NCI-H146 treated with DMSO at 0.1 percent for 48 hours (cell line): Measurements from ENCODE around the gene AHCYL2.
"Not testable (repeated sequence)": the region's sequence is repeated elsewhere in the genome, so short reads cannot be mapped to it uniquely, and the experiment has no call there.

Source experiments
- DNase-seq: peaks from one replicate; lab custom pipeline; 2025; ENCODE audit not compliant: unreplicated experiment; lab: John Stamatoyannopoulos, UW

Gene AHCYL2

DNA sequence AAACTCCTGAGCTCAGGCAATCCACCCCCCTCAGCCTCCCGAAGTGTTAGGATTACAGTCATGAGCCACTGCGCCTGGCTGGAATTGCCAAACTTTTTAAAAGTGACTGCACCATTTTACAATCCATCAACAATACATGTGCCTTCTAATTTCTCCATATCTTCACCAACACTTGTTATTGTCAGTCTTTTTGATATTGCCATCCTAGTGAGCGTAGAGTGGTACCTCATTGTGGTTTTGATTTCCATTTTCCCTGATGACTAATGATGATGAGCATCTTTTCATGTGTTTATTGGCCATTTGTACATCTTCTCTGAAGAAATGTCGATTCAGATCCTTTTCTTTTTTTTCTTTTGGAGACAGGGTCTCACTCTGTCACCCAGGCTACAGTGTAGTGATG lies 187.7 kb downstream of the AHCYL2 start:
- DNase-seq: no peak

DNA sequence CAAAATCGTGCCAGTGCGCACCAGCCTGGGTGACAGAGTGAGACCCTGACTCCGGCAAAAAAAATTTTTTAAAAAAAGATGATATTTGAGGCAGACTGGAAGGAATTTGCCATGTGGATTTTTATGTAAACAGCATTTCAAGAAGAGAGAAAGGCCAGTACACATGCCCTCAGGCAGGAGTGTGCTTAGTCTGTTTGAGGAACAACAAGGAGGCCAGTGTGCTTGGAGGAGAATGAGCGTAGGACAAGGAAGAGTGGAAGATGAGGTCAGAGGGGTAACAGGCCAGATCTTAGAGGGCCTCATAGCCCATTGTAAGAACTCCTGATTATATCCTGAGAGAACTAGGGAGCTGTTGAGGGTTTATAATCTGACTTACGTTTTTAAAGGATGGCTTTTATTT lies 192.2 kb downstream of the AHCYL2 start:
- DNase-seq: no peak

DNA sequence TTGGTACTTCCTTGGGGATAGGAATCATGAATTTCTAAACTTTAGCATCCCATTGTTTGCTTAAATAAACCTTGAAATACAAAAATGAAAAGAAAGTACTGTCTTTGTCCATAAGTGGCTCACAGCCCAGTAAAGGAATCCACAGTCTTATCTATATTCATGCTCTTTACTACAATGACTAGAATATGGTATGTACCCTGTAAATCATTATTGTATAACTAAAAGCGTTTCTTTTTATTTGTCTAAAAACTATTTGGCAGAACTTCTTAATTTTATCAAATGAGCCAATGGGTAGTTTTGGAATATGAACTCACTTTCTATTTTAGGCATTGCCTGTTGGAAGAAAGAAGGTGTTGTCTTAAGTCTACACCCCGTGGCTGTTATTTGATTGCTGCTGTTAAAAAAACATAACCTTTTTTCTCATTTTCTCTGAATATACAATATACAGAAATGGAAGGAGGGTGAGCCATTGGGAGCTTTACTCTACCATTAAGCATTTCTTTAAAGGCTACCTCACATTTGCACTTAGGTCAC lies 197.0 kb downstream of the AHCYL2 start:
- DNase-seq: no peak

DNA sequence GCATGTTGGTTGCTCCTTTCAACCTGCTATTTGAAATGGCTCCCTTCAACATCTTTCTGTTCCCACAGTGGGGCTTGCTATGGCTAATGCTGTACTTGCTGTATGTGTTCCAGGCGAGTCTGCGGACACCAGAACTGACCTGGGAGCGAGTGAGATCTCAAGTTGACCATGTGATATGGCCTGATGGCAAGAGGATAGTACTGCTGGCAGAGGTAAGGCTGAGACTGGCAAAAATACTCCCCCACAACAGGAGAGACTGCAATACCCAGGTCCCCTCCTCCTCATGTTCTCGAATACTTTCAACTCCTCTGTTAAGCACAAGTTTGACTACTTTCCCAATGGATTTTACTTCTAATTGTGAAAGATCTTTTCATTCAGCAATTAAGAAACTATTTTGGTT lies 197.9 kb downstream of the AHCYL2 start:
- DNase-seq: no peak

GRCh38 chr7:129423700-129424410 lies 199.0 kb downstream of the AHCYL2 start:
- DNase-seq: no peak

DNA sequence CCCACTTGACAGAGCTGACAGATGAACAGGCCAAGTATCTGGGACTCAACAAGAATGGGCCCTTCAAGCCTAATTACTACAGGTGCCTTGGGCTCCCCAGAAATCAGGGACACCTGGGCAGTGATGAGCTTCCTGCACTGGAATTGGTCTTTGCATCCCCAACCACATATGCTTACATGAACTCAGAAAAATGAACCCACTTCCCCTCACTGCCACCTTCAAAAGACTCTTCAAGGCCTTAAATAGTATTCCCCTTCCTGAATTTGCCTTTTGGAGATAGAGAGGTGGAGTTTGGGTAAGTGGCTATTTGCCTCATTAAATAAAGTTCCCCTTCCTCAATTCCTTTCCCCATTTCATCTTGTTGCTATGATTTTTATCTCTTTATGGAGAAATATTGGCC lies 201.7 kb downstream of the AHCYL2 start:
- DNase-seq: no peak

DNA sequence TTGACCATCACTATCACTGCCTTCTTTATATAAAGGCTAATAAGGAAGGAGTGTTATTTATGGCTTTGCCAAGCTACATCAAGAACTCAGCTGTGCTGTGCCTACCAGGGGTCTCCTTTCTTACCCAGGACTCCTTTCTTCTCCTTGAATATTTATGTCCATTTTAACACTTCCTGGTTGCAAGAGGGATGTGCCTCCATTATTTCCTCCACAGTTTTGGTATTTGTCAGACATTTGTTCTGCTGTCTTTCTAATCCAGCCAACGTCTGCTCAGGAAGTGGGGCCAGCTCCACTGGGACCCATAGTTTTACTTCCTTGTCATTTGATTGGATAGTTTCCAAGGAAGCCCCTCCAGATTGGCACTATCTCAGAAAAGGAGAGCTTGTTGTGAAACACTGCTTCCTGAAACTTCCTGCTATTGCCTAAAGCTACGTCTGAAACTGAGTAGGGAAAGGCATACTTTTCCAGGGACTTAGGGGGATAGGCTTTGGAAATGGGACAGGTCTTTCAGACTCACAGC lies 202.8 kb downstream of the AHCYL2 start:
- no peak for DNase-seq

- no peak for DNase-seq
Observed at GRCh38 chr7:129431911-129432643, 207.2 kb downstream of the AHCYL2 start.

DNA sequence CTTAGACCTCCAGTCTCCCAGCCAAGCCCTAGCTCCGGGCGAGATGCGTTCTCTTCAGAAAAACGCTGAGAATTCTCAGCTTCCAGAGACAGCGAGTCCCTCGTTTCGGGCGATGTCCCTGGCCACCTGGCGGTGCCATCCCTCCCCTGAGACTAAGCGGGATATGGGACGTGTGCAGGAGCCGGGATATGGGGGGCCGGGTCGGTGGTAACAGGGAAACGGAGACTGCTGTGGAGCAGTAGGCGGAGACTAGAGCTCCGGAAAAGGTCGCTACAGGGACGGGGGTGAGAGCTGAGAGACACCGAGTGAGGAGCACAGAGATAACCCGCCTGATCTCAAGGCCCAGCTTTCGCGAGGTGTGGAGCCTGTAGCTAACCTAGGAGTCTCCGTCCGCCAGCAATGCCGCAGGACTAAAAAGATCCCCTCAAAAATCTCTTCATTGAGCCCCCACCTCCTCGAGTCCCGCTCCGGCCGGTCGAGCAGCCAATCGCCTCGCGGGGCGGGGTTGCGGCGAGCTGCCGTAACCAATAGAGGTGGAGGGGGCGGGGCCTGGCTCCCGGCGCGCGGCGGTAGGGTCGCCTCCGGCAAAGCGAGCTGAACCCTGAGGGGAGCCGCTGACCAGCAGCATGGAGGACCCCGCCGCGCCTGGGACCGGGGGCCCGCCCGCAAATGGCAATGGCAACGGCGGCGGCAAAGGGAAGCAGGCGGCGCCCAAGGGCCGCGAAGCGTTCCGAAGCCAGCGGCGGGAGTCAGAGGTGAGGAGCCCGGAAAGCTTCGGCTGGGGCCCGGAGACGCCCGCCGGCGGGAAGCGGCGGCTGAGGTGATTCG lies 209.2 kb downstream of the AHCYL2 start, which contains the start of gene STRIP2:
TSS of gene STRIP2 (plus strand) at position 586 of the 828 bp plus-strand sequence. CDS start at position 627, 41 bp downstream.
- DNase-seq: peak; percentile 87

- DNase-seq: peak; percentile 9
Observed at GRCh38 chr7:129434675-129435318, 210.0 kb downstream of the AHCYL2 start.

- DNase-seq: no peak
Observed at GRCh38 chr7:129435414-129435829, 210.6 kb downstream of the AHCYL2 start.

- no peak for DNase-seq
Observed at GRCh38 chr7:129436335-129436923, 211.6 kb downstream of the AHCYL2 start.

DNA sequence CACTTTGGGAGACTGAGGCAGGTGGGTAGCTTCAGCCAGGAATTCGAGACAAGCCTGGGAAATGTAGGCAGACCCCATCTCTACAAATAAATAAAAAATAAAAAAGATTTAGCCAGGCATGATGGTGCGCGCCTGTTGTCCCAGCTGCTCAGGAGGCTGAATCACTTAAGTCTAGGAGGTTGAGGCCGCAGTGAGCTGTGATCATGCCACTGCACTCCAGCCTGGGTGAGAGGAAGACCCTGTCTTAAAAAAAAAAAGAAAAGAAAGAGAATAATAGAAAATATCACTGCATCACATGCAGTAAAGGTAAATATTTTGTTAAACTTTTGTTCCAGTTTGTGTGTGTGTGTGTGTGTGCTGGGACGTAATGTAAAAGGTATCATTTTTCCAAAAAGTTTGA lies 212.4 kb downstream of the AHCYL2 start:
- no peak for DNase-seq

DNA sequence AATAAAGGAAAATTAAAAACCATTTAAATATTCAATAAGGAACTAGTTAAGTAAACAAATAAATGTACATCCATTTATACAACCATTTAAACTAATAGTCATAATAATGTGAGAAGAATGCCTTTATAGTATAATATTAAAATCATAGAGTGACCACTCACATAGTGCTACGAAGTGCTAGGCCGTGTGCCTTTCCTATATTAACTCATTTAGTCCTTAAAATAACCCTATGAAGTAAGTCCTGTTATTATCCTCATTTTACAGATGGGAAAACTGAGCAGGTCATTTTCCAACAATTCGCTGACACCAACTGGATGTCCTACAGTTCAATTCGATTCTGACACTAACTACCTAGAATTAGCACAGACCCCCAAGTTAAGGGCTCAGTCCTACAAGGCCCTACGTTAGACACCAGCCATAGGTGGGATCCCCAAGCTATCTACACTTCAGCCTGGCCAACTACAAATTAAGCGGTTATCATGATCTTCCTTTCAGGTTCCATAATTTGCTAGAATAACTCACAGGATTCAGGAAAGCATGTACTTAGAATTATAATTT lies 213.5 kb downstream of the AHCYL2 start:
- no peak for DNase-seq

GRCh38 chr7:129438839-129439651 lies 214.2 kb downstream of the AHCYL2 start:
- no peak for DNase-seq

DNA sequence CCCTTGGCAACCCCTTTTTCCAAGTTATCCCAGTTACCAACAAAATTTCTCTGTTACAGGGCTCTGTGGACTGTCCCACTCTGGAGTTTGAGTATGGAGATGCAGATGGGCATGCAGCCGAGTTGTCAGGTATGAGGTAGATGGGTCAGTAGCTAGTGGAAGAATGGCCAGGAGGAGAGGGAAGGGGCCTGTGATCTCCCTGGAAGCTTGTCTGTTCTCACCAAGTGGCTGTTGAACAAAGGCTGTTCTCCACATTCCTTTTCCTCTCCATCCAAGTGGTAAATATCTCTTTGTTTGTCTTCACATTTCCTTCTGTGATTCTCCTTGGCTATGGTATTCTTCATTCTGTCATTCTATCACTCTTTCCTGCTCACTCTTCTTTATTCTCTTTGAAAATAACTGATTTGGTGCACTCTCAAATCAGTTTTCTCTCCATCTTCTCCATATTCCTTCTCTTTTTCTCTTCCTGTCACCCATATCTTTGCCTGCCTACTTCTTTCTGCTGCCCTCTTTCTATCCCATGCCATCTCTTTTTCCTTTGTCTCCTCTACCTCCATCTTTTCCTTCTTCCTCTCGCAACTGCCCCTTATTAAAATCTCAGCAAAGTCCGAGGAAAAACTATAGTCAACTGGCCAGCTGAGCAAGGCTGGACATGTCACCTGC lies 215.3 kb downstream of the AHCYL2 start:
- no peak for DNase-seq

DNA sequence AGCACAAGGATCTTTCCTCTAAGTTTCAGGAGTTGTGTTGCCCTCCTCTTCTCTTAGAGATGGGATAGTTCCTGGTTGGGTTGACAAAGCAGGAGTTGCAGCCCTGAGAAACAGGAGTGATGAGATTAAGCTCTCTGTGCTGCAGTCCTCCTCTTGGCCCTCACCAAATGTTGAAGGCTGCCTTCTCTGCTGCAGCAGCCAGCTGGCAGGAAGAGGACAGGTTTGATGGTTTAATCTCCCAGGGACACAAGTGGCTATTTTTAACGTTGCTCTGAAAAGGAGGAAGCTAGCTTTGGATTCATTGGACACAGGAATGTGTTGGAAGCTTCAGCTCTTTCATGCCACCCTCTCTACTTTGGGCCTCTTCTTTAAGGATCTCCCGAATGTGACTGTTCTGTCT lies 218.8 kb downstream of the AHCYL2 start:
- no peak for DNase-seq

DNA sequence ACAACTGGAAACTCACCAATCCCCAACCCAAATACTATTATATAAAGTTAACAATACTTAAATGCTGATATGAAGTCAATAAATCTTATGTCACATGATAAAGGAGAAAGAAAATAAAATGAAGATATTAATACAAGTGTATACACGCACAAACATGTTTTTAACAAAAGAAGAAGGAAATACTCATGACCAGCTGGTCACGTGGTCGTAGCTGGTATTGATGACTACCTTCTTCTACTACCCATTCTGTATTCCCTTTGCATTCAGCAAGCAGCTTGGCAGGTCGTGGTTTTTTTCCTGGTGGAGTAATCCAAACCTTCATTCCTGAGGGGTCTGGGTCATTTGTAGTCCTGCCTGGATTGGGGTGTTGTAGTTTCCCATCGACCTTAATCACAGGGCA lies 219.9 kb downstream of the AHCYL2 start:
- not testable (repeated sequence) for DNase-seq

- DNase-seq: not testable (repeated sequence)
Observed at GRCh38 chr7:129446925-129447324, 222.1 kb downstream of the AHCYL2 start.
